ENCODE results near the gene EGLN2.
"Not testable (repeated sequence)": the region's sequence is repeated elsewhere in the genome, so short reads cannot be mapped to it uniquely, and the experiment has no call there.

Gene EGLN2

DNA sequence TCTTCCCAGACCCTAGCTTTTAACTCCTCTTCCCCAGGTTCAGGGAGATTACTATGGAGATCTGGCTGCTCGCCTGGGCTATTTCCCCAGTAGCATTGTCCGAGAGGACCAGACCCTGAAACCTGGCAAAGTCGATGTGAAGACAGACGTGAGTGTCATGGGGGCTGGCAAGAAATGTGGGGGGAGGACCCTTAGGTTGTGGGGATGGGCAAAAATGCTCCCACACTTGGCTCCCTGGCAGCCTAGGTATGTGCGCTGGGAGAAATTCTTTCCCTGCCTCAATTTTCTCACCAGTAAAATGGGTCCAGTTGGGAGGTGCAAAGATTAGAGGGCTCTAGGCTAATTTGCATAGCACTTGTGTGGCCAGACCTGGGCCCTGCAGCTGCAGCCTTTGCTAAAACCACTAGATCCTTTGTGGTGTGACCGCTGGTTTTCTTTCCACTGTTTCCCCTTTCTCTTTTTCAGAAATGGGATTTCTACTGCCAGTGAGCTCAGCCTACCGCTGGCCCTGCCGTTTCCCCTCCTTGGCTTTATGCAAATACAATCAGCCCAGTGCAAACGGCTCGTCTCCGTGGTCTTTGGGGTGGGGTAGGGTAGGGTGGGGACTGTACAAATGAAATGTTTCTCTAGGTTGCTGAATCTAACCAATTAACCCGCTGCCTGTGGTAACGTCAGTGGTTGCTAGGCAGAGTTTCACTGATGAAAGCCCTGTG lies 21.9 kb upstream of the EGLN2 start:
- peak; percentile 78 for DNase-seq

DNA sequence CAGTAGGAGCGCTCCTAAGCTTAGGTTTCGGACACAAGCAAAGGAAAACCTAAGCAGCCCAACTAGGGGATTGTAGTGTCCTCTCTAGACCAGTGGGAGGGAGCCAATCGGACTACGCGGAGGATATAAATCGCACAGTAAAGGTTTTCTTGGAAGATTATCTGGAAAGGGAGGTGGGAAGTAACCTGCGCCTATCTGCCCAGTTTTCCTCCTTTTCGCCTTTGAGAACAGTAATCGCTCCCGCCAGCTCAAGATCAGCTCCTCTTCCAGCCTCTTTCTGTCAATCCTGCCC lies 21.4 kb upstream of the EGLN2 start:
- no peak for DNase-seq

- DNase-seq, result peak; percentile 99
Observed at GRCh38 chr19:40777937-40778705, 20.9 kb upstream of the EGLN2 start, which contains the start of gene RAB4B. RAB4B (plus strand) TSS chr19:40778247; CDS start chr19:40778376, 129 bp downstream.

DNA sequence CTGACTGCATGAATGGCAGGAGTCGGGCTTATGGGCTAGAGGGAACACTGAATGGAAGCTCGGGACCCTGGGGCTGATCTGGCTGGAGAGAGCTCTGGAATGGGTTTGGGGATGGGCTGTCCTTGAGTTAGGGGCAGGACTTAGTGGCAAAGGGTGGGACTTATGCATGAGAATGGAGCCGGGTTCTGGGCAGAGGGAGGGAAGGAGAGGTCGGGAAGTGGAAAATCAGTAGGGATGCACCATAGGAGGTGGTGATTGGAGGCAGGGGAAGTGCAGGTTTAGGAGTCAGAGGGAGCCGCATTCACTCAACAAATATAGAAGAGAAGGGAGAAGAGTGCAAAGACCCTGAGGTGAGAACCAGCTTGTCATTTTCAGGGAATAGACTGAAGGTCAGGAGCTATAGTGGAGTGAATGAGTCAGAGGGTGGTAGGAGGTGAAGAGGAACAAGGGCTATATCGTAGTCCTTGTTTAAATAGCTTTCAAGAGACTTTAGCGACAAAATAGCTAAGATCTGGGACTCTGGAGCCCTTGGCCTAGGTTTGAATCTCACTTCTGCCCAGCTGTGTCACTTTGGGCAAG lies 20.2 kb upstream of the EGLN2 start:
- no peak for DNase-seq

DNA sequence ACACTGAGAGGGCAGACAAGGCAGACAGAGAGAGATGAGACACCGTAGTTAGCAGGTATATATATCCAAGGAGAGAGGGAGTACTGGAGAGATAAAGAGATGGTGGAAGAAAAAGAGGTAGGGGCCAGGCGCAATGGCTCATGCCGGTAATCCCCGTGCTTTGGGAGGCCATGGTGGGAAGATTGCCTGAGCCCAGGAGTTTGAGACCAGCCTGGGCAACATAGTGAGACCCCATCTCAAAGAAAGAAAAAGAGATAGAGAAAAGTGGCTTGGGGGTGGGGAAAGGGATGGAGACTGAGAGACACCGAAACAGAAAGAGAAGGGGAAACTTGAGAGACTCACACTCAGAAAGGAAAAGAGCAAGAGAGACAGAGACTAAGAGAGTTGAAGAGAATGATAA lies 18.4 kb upstream of the EGLN2 start:
- no peak for DNase-seq

GRCh38 chr19:40781140-40781539 lies 17.9 kb upstream of the EGLN2 start:
- no peak for DNase-seq

GRCh38 chr19:40783711-40784110 lies 15.3 kb upstream of the EGLN2 start:
- DNase-seq, result no peak

DNA sequence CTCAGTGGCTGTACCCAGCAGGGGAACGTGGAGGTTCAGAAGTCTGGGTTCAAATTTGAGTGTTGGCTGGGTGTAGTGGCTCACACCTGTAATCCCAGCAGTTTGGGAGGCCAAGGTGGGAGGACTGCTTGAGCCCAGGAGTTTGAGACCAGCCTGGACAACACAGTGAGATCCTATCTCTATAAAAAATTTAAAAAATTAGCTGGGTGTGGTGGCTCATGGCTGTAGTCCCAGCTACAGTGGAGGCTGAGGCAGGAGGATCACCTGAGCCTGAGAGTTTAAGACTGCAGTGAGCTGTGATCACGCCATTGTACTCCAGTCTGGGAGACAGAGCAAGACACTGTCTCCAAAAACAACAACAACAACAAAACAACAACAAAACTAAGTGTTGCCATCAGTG lies 14.8 kb upstream of the EGLN2 start:
- not testable (repeated sequence) for DNase-seq

DNA sequence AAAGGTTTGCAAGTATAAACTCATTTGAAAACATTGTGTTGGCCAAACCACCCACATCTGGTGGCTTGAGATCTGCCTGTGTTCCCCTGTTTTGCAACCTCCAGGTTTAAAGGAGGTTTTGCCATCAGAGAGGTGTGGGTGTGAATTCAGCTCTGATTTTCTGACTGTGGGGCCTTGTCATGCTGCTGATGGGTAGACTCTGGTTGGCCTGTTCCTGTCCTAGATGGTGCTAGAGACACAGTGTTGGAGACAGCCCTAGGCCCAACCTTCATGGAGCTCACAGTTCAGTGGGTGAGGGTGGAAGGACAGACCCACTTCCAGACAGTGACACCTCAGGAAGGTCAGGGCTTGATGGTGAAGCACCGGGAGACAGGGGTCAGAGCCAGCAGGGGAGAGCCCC lies 13.5 kb upstream of the EGLN2 start:
- no peak for DNase-seq

- DNase-seq, result no peak
Observed at GRCh38 chr19:40786060-40787037, 12.6 kb upstream of the EGLN2 start.

GRCh38 chr19:40791349-40791748 lies 7.6 kb upstream of the EGLN2 start:
- no peak for DNase-seq

- no peak for DNase-seq
Observed at GRCh38 chr19:40791996-40792395, 7.0 kb upstream of the EGLN2 start.

DNA sequence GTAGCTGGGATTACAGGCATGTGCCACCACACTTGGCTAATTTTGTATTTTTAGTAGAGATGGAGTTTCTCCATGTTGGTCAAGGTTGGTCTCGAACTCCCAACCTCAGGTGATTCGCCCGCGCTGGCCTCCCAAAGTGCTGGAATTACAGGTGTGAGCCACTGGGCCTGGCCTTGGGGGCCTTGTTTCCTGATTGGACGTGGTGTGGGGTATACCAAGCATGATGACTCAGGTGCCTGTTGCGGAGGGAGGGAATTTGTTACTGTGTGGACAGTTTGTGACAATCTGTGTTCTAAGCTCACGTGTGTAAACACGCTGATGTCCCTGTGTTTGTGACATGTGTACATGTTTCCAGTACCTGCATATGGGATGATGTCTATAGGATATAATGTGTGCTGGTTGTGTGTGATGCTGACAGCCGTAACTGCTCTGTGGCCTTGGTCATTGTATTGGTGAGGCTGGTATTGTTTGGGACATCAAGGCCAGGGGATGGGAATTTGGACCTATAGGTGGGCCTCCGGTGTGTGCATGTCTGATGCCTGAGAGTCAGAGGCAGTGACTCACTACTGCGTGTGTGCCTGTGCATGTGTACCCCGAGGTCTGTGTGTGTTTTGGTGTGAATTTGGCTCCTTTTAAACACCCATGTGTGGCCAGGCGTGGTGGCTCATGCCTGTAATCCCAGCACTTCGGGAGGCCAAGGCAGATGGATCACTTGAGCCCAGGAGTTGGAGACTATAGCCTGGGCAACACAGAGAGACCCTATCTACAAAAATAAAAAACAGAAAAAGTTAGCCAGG lies 1.6 kb upstream of the EGLN2 start:
- DNase-seq, result no peak

- DNase-seq, result peak; percentile 73
Observed at GRCh38 chr19:40797963-40798682, 868 bp upstream of the EGLN2 start.

GRCh38 chr19:40799558-40800338 lies 757 bp downstream of the EGLN2 start:
- no peak for DNase-seq

DNA sequence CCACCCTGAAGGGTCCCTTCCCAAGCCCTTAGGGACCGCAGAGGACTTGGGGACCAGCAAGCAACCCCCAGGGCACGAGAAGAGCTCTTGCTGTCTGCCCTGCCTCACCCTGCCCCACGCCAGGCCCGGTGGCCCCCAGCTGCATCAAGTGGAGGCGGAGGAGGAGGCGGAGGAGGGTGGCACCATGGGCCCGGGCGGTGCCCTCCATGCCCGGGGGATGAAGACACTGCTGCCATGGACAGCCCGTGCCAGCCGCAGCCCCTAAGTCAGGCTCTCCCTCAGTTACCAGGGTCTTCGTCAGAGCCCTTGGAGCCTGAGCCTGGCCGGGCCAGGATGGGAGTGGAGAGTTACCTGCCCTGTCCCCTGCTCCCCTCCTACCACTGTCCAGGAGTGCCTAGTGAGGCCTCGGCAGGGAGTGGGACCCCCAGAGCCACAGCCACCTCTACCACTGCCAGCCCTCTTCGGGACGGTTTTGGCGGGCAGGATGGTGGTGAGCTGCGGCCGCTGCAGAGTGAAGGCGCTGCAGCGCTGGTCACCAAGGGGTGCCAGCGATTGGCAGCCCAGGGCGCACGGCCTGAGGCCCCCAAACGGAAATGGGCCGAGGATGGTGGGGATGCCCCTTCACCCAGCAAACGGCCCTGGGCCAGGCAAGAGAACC lies 1.5 kb downstream of the EGLN2 start:
- DNase-seq, result no peak

GRCh38 chr19:40800997-40801377 lies 2.0 kb downstream of the EGLN2 start:
- DNase-seq, result no peak

GRCh38 chr19:40801426-40802299 lies 2.7 kb downstream of the EGLN2 start:
- DNase-seq, result peak; percentile 28
